K562 (cell line): ENCODE data around the gene SMIM41. TPM values are rescaled to one million over a fixed set of nuclear protein-coding genes. Genes with fewer than 3 reads are reported as not detected.

ENCODE experiments used
- ATAC-seq: fragments of 200-7000 bp; cut with Tn5 transposase; 3 replicates; pipeline ENCODE4 v1.9.1; 2020; ENCODE audit warnings: moderate library complexity
- BruUV-seq: library from RNA; stranded (reverse); fragments of 400-500 nt; replicated peaks from 2 replicates; lab custom pipeline; 2021; lab: Mats Ljungman, UMichigan
- CTCF ChIA-PET: fragments of 300-600 bp; formaldehyde crosslinking; extraction: SDS; loops from one replicate; lab custom pipeline; 2021; ENCODE audit warnings: low intra/inter-chr PET ratio; lab: Yijun Ruan, JAX
- POLR2A ChIA-PET: fragments of 300-600, 350-650 bp; sonication (Branson Sonifier 250); formaldehyde crosslinking; extraction: SDS; loops from one replicate; lab custom pipeline; 2021; ENCODE audit warnings: antibody characterized with exemption, inconsistent platforms; lab: Yijun Ruan, JAX
- DNase-seq, 4 experiments: peaks; one replicate each; pipeline versions ENCODE4 v3.0.0 to v3.0.0-alpha.2; 2011 to 2018; ENCODE audit warnings: low spot score in 3 of 4, mixed read lengths in 3 of 4; ENCODE audit errors: extremely low read depth in 1 of 4
- FAIRE-seq: peaks from 2 replicates; lab custom pipeline; 2011; peaks lifted over from hg19 to GRCh38; lab: Jason Lieb, UNC
- H2AFZ ChIP-seq: 2 replicates; pipeline ENCODE4 v1.6.0; 2011; ENCODE audit warnings: low read depth, low read length, control low read depth, inconsistent platforms
- H3K27ac ChIP-seq: fragments of 200-600 bp; 3 replicates; pipeline ENCODE4 v1.8.0; 2011; ENCODE audit warnings: low read depth, mild to moderate bottlenecking, control low read depth, inconsistent platforms, low read length, moderate library complexity, mixed read lengths; ENCODE audit errors: extremely low read depth
- H3K27me3 ChIP-seq, 2 experiments: fragments of 300-600 bp in 1 of 2; 2 replicates in 1 of 2; 3 replicates in 1 of 2; pipeline versions ENCODE4 v1.6.0 to v1.8.0; 2011; ENCODE audit warnings: inconsistent platforms in 2 of 2, low read length in 2 of 2, mild to moderate bottlenecking in 1 of 2, mixed read lengths in 1 of 2, moderate library complexity in 1 of 2; ENCODE audit not compliant: control insufficient read depth in 2 of 2, insufficient read depth in 2 of 2
- H3K36me3 ChIP-seq: fragments of 300-600 bp; 3 replicates; pipeline ENCODE4 v1.8.0; 2011; ENCODE audit warnings: mild to moderate bottlenecking, low read length, inconsistent platforms; ENCODE audit not compliant: control insufficient read depth, insufficient read depth
- H3K4me1 ChIP-seq, 2 experiments: fragments of 200-600 bp in 1 of 2; replicated peaks in 1 of 2; 2 replicates in 1 of 2; 3 replicates in 1 of 2; pipeline versions ENCODE4 v1.5.1 to v1.8.0; 2011; ENCODE audit warnings: inconsistent platforms in 2 of 2, low read length in 2 of 2, mild to moderate bottlenecking in 1 of 2, mixed read lengths in 1 of 2, moderate library complexity in 1 of 2; ENCODE audit not compliant: control insufficient read depth in 2 of 2, insufficient read depth in 2 of 2
- H3K4me2 ChIP-seq: 2 replicates; pipeline ENCODE4 v1.6.1; 2011; ENCODE audit warnings: low read length, control low read depth, inconsistent platforms, mixed read lengths; ENCODE audit not compliant: insufficient read depth
- H3K4me3 ChIP-seq: fragments of 200-600 bp; sonication (generic), shearing (Covaris generic); 2 replicates; pipeline ENCODE4 v1.5.1; 2016; ENCODE audit warnings: control low read depth, inconsistent platforms
- H3K79me2 ChIP-seq: fragments of 200-600 bp; 3 replicates; pipeline ENCODE4 v1.8.0; 2011; ENCODE audit warnings: low read length, inconsistent platforms; ENCODE audit not compliant: control insufficient read depth, insufficient read depth
- H3K9ac ChIP-seq, 2 experiments: 2 replicates each; pipeline versions ENCODE4 v1.6.0 to v1.6.1; 2011; ENCODE audit warnings: low read depth in 2 of 2, low read length in 2 of 2, control low read depth in 1 of 2, inconsistent platforms in 1 of 2, mild to moderate bottlenecking in 1 of 2, mixed read lengths in 1 of 2; ENCODE audit not compliant: insufficient read depth in 1 of 2
- H3K9me1 ChIP-seq: one replicate; pipeline ENCODE4 v1.6.0; 2011; ENCODE audit warnings: inconsistent platforms, mild to moderate bottlenecking, low read length, moderate library complexity; ENCODE audit not compliant: control insufficient read depth, insufficient read depth
- H3K9me3 ChIP-seq: replicated peaks from 2 replicates; pipeline ENCODE4 v1.5.1; 2011; ENCODE audit warnings: low read depth, low read length, inconsistent platforms; ENCODE audit not compliant: control insufficient read depth, insufficient read depth
- H4K20me1 ChIP-seq: replicated peaks from 2 replicates; pipeline ENCODE4 v1.6.1; 2011; ENCODE audit warnings: low read length, inconsistent platforms, mixed read lengths; ENCODE audit not compliant: control insufficient read depth, insufficient read depth
- FOXJ3 ChIP-seq: sonication (generic); formaldehyde crosslinking; IDR thresholded peaks from 2 replicates; pipeline ENCODE4 v1.4.0; 2020; ENCODE audit warnings: mild to moderate bottlenecking, missing genetic modification reagents
- GATAD2A ChIP-seq: fragments of 450-650 bp; IDR thresholded peaks from 2 replicates; pipeline ENCODE4 v1.6.1; 2017
- GTF2A2 ChIP-seq: IDR thresholded peaks from 2 replicates; pipeline ENCODE4 v1.6.1; 2016; ENCODE audit warnings: mild to moderate bottlenecking, missing genetic modification characterization, missing compliant biosample characterization
- MAFG ChIP-seq: fragments of 450-650 bp; conservative IDR thresholded peaks from 2 replicates; pipeline ENCODE4 v1.6.1; 2016; ENCODE audit warnings: missing genetic modification characterization, missing compliant biosample characterization
- TCFL5 ChIP-seq: fragments of 250-450 bp; sonication (Bioruptor Pico); conservative IDR thresholded peaks from 2 replicates; pipeline ENCODE4 v1.6.1; 2021; ENCODE audit warnings: mild to moderate bottlenecking, moderate library complexity, matching md5 sums
- TOE1 ChIP-seq, 2 experiments: fragments of 450-650 bp in 1 of 2; sonication (generic) in 1 of 2; formaldehyde crosslinking in 1 of 2; IDR thresholded peaks; 2 replicates each; pipeline versions ENCODE4 v1.7.1 to v1.8.0; 2016 to 2022; ENCODE audit warnings: borderline replicate concordance in 2 of 2, mild to moderate bottlenecking in 2 of 2, antibody characterized with exemption in 1 of 2, inconsistent platforms in 1 of 2, low read depth in 1 of 2, missing genetic modification reagents in 1 of 2, moderate library complexity in 1 of 2
- WGBS: fragments of 100-300 bp; shearing (Covaris generic); methylation state at CpG from one replicate; pipeline ENCODE4 v1.1.6; 2016; ENCODE audit warnings: low coverage, mixed read lengths; ENCODE audit not compliant: insufficient coverage; ENCODE audit errors: missing lambda C conversion rate; 5-methylcytosine and 5-hydroxymethylcytosine counted together
- in situ Hi-C: fragments of 300-500 bp; cut with MboI; formaldehyde crosslinking; loops from 4 replicates; pipeline ENCODE4 v1.15.0; 2018; ENCODE audit warnings: inconsistent platforms, mixed read lengths
- intact Hi-C: fragments of 100-400 bp; cut with micrococcal nuclease; formaldehyde crosslinking; loops from 2 replicates; pipeline ENCODE4 v1.14.2; 2022
- polyA plus RNA-seq, 8 experiments: library from polyadenylated mRNA; depleted of rRNA in 4 of 8; stranded (reverse) in 5 of 8; unstranded in 3 of 8; fragments of >200 nt; fragmentation: Nextera tagmentation in 2 of 8; fragmentation: Illumina TruSeq in 1 of 8; extraction: Ambion mirVana in 2 of 8; extraction: Trizol in 1 of 8; gene quantifications; 2 replicates each; pipeline versions ENCODE4 v1.2.1 to v1.2.3, GENCODE V29; 2011 to 2014; ENCODE audit warnings: inconsistent platforms in 1 of 8, missing spikeins in 1 of 8
- total RNA-seq, 7 experiments: library from RNA; depleted of rRNA in 6 of 7; stranded (reverse); fragments of >200 nt in 6 of 7; fragmentation: Illumina TruSeq in 2 of 7; extraction: Trizol in 2 of 7; gene quantifications; 2 replicates each; pipeline versions ENCODE4 v1.2.1 to v1.2.3, GENCODE V29; 2011 to 2021; ENCODE audit warnings: low replicate concordance in 1 of 7

SMIM41 gene
- total and polyA plus RNA-seq, 9 of the 15 experiments (the other 6 are each of a cell fraction or from before 2014, with no cell fraction given) = not detected

DNA sequence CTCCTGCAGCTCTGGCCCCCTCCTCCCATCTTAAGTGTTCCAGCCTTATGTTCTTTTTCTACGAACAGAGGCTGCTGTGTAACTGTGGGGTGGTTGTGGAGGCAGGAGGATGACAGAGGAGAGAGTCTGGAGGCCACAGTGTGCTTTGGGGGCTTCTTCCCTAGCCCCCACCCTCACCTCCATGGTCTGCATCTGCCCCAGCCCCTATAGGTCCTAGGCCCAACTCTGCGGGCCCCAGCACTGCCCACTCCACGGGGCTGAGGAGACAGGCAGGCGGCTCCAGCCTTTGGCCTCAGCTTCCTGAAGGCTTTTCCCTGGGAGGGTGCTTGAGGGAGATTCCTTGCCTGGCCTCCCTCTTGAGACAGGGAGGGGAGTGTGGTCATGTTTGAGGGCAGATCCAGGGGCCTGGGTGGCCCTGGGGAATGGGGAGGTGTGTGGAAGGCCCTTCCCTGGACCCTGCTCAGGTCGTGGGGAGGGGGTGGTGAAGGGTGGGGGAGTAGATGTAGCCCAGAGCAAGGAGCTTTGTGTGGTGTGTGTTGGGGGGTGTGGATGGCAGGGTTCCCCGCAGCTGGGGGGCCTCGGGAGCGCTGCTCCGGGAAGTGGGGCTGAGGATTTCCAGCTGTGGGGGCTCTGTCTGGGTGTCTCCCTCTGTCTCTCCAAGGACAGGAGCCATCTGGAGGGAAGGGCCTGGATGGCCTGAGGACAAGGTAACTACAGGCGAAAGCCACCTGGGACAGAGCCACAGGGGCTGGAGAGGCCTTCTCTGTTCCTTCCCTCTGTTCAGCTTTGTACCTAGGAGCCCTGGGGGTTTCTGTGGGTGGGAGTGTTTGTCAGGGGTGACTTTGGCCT lies 1.1 kb downstream of the SMIM41 start:
- TF ChIP-seq TCFL5 (CRISPR knock-in tag) = no peak
- no peak for TF ChIP-seq TOE1 (IDR thresholded peaks at IDR 0.05; ENCODE audit: borderline replicate concordance)
- no peak for TF ChIP-seq TOE1 (CRISPR knock-in tag; IDR thresholded peaks at IDR 0.05; ENCODE audit: borderline replicate concordance, low read depth)
- no peak for TF ChIP-seq GTF2A2 (tag)
- TF ChIP-seq GATAD2A = no peak
- TF ChIP-seq FOXJ3 (CRISPR knock-in tag) = no peak
- TF ChIP-seq MAFG (tag) = no peak
- Histone ChIP-seq H3K9me3 (no peaks in the 10 kb centered on the region), H3K79me2 (no peaks in the 10 kb centered on the region; the same call in 2 of the 3 replicates), H2AFZ (no peak overlapping the region), H3K4me3 (no peak overlapping the region), H3K27me3 (peaks cover 8 to 12% of the 10 kb centered on the region in 2 experiments; a peak in 4 of 5 replicates), H3K9ac (no peak overlapping the region; a peak in 1 of 4 replicates), H3K9me1 (no peaks in the 10 kb centered on the region), H3K36me3 (peaks cover 29% of the 10 kb centered on the region; the same call in 2 of the 3 replicates), H3K4me1 (peaks cover 0 to 10% of the 10 kb centered on the region in 2 experiments; a peak in 1 of 5 replicates), H3K27ac (no peak overlapping the region), H4K20me1 (peaks cover 22% of the 10 kb centered on the region), H3K4me2 (no peak overlapping the region)
- FAIRE-seq (no peak), ATAC-seq (no peak), DNase-seq (no peak)
- in situ Hi-C loops = loop anchor here (5.0 kb wide), 1 partner anchor 53 kb away; no protein-coding TSS in a partner anchor
- CTCF ChIA-PET = interaction anchor here (8.1 kb wide), 1 partner anchor 55 kb away, joined by 242 read pairs; no protein-coding TSS in a partner anchor
- 60% methylated on average over 6 of the region's 10 CpGs for WGBS
- POLR2A ChIA-PET = interaction anchor here (0.6 to 2.8 kb wide), 5 partner anchors 10 to 110 kb away, joined by 3 to 18 read pairs (median 3); partner anchors contain the start of gene ATG101
- no TSS peak for BruUV-seq
- intact Hi-C loops = loop anchor here (5.0 kb wide), 1 partner anchor 42 kb away; no protein-coding TSS in a partner anchor
